ENCODE results near the gene CARD11.

The CARD11 gene

GRCh38 chr7:2876031-2876731 lies 167.5 kb downstream of the CARD11 start:
- DNase-seq = peak in 1 of 51 donors; percentile 58

DNA sequence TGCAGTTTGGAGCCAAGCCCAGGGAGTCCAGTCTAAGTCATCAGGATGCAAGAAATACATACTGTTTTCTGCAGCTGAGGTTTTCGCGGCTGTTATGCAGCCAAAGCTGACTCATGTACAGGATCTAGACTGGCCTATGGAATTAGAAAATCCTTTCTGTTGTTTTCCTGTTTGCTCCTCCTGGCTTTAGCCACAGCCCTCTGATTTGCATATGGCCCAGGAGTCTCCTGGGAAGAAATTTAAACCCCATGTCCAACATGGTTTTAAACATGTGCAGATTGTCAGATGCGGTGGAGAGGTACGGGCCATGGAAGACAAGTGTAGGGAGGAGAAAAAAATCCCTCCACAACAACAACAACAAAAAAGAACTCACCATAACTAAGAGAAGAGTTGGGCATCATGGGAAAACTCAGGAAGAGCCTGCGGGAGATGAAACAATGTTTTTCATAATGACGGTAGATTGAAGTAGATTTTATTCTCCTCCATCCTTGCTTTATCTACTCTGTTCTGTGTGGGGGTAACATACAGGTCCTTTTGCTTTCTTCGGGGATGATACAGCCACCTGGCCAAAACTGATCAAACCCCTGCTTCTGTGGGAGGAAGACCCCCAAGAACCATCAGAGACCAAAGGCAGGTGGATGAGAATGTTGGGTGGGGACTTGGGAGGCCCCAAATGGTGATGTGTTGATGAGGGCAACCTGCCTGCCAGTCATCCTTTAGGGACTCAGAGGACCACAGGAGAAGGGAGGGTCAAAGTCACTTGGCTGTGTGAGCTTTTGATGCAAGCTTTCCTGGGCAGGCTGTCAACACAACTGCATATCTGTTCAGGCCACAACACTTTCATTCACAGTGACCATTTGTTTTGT lies 169.7 kb downstream of the CARD11 start:
- no peak for DNase-seq

- DNase-seq = no peak
Measured at GRCh38 chr7:2873146-2873545, 170.5 kb downstream of the CARD11 start.

DNA sequence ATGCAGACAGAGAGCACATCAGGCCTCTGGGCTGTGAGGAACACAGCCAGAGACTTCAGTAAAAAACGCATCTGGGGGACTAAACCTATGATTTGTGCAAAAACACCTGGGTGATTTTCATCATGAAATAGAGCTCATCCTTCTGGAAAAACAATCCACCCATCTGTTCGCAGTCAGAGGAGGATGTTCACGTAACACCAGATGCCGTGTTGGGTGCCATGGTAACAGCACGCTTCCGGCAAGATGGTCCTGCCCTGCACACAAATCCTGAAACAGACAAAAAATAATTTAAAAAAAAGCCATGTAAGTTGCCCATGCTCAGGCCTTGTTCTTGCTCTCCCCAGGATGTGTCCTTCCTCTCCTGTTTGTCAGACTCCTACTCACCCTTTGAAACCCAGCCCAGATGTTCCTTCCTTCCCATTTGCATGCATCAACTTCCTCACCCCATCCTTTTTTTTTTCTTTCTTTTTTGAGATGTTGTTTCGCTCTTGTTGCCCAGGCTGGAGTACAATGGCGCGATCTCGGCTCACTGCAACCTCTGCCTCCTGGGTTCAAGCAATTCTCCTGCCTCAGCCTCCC lies 171.3 kb downstream of the CARD11 start:
- DNase-seq = peak in 1 of 51 donors; percentile 19

DNA sequence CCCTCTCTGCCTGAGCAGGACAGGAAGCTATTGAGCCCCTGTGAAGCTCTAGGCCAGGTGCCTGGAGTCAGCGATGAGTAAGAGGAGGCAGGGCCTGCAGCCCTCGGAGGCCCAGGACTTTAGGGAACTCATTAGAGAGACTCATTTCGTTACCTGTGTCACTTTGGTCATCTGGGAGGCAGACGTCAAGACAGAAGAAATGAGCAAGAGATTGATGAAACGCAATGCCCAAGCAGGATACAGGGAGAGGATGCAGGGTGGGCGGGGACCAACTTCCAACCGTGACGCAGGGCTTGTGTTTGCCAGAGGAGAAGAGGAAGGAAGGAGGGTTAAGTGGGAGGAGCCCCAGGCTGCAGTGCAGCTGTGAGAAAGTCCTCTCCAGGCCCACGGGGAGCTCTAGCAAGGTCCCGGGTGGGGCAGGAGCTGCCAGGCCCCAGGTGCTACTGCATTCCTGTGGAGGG lies 173.2 kb downstream of the CARD11 start:
- peak in 10 of 51 donors; percentile 7 to 26 (median 16) for DNase-seq

GRCh38 chr7:2869981-2870380 lies 173.7 kb downstream of the CARD11 start:
- DNase-seq = no peak

DNA sequence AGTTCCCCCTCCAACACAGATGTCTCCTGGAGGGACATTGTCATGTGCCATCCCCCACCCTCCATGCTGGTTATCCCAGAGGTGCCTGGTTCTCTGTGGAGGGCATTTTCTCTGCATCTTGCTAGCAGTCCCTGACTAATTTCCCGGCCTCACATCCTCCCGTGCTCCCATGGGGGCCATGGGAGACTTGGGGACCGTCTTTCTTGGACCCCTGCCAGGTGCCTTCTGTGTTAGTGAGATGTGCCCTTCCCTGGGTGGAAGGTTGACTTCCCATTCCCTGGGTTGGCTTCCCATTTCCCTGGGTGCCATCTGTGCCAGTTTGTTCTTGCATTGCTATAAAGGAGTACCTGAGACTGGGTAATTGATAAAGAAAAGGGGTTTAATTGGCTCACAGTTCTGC lies 177.1 kb downstream of the CARD11 start:
- no peak for DNase-seq

DNA sequence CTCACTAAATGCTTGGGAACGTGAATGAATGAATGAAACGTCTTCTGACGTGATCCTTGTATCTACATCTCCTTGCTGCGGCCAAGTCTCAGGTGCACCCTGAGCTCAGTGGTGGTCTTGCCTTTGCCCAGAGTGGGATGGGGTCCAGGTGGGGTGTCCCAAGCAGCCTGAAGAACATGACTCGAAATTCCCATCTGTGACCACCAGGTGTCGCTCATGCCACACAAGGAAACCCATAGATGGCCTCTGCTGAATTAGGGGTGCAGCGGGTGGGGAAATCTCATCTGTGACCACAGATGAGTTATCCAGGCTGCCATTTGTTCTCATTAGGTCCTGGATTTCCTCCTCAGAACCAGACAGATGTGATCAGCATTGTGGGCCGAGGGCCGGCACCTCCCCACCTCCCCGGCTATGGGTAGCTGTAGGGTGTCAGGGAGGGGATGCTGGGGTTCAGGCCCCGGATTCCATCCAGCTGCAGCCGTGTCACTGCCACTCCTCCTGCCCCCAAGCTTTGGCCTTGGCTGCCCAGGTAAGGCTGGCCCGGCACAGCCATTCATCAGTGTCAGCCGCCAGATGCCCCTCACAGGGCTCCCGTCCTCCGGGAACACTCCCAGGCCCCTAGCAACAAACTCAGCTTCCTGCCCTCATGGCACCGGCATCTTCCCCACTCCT lies 178.5 kb downstream of the CARD11 start:
- peak in 38 of 51 donors; percentile 8 to 72 (median 42) for DNase-seq

DNA sequence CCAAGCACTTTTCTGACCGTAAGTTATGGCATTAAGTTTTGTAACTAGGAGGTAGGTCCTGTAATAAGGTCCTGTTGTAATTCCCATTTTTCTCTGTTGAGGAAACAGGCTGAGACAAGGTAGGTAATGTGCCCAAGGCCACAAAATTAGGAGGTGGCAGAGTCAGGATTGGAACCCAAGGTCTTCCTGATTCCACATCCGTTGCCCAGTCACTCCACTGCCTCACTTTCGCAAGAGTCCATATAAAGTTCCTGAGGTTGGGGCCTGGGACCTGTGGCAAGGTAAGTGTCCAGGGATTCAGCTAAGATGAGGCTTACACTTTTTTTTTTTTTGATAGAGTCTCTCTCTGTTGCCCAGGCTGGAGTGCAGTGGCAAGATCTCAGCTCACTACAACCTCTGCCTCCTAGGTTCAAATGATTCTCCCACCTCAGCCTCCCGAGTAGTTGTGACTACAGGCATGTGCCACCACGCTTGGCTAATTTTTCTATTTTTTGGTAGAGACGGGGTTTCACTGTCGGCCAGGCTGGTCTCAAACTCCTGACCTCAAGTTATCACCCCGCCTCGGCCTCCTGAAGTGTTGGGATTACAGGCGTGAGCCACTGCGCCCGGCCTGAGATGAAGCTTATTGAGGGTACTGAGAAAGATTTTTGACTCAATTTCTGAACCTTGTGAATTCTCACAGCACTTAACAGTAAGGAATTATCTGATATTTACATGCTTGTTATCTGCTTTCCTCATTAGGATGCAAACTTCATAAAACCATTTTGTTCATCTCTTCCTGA lies 179.3 kb downstream of the CARD11 start:
- no peak for DNase-seq

- DNase-seq = peak in 30 of 51 donors; percentile 14 to 63 (median 32)
Measured at GRCh38 chr7:2863461-2864066, 180.1 kb downstream of the CARD11 start.

DNA sequence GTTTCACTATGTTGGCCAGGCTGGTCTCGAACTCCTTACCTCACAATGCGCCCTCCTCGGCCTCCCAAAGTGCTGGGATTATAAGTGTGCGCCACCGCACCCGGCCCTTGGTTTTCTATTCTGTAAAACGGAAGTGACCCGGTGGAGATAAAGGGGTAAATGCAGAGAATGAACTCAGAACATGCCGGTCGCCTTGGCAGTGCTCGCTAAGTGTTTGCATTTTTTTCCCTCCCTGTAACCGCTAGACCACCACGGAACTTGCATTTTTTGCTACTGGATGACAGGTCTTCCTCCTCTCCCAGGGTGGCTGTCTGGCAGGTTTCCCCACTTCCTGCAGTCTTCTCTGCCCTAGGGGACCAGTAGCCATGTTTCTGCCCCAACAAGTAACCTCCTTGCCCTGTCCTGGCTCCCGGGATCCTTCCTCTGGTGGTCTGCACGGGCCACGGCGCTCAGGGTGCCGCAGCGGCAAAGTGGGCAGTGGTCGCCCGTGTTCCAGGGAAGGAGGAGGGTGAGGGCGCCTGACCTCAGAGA lies 180.8 kb downstream of the CARD11 start:
- DNase-seq = no peak

DNA sequence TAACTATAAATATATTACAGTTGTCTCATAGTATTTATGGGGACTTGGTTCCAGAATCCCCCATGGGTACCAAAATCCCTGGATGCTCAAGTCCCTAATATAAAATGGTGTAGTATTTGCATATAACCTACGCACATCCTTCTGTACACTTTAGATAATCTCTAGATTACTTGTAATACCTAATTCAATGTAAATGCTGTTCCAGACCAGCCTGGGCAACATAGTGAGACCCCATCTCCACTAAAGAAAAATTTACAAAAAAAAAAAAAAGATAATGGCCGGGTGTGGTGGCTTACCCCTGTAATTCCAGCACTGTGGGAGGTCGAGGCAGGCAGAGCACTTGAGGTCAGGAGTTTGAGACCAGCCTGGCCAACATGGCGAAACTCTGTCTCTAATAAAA lies 182.2 kb downstream of the CARD11 start:
- no peak for DNase-seq

DNA sequence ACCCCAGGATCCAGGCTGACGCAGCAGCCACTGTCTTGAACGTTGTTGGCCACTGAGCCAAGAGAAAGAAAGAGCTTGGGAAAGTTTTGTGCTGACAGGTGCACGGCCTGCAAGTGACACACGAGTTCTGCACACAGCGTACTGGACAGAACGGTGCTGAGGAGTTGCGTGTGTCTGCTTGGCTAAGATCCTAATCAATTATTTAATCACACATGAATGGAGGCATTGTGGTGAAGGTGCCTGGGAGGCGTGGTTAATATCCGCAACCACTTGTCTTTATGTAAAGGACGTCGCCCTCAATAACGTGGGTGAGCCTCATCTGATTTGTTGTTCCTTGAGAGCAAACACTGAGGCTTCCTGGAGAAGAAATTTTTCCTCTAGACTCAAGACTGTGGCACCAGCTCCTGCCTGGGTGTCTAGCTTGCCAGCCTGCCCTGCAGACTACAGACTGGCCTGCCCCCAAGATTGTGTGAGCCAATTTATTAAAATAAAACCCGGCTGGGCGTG lies 183.0 kb downstream of the CARD11 start:
- no peak for DNase-seq

DNA sequence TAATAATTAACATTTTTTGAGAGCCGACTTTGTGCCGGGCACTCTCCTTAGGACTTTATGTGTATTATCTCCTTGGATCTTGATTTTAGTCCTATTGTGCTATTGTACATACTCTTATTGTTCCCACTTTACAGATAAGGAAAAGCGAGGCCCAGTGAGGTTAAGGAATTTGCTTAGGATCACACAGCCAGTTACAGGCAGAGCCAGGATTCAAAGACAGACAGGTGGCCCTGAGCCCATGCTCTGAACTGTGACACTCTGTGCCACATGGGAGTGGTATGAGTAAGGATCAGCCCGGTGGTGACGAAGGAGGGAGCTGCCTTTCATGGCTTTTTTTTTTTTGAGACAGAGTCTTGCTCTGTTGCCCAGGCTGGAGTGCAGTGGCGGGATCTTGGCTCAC lies 183.7 kb downstream of the CARD11 start:
- no peak for DNase-seq

DNA sequence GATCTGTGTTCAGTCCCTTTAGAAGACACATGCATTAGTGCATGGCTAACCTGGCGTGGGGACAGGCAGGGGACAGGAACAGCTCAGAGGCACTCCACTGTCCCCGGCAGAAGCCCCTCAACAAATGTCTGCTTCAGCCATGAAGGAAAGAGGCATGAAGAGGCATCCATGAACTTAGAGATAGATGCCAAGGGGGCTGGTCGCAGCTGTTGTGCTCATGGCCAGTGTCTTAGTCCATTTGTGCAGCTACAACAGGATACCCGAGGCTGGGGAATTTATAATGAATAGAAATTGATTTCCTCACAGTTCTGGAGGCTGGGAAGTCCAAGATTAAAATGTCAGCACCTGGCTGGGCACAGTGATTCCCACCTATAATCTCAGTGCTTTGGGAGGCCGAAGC lies 185.0 kb downstream of the CARD11 start:
- DNase-seq = no peak

DNA sequence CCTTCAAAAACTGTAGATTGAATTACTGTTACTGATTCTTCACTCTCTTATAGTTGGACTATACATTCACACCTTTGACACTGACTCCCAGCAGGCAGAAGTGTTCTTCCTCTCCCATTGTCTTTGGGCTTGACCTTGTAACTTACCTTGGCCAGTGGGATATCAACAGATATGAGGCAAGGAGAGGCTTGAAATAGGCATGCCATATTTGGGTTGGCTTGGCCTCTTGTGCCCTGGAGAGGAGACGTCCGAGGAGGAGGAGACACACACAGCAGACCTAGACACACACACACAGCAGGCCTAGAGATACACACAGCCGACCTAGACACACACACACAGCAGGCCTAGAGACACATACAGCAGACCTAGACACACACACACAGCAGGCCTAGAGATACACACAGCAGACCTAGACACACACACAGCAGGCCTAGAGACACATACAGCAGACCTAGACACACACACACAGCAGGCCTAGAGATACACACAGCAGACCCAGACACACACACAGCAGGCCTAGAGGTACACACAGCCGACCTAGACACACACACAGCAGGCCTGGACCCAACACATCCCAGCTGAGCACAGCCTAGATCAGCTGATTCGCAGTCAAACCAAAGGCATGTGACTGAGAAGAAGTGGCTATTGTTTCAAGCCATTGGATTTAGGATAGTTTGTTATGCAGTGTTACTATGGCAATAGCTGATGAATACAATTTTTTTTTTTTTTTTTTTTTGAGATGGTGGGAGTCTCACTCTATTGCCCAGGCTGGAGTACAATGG lies 187.1 kb downstream of the CARD11 start:
- no peak for DNase-seq
